GM18951 (cell line): ENCODE results near the gene MGAT4C.

Experiments used
- POLR2A ChIP-seq: IDR thresholded peaks from 4 replicates; pipeline ENCODE4 v1.6.1; 2011; ENCODE audit warnings: mild to moderate bottlenecking; ENCODE audit not compliant: insufficient read length, insufficient read depth; ENCODE audit errors: extremely low read depth
- in situ Hi-C: fragments of 300-500 bp; cut with MboI; formaldehyde crosslinking; loops from one replicate; pipeline ENCODE4 v1.12.0; 2022; ENCODE audit warnings: low sequenced_read_pairs, mixed read lengths, inconsistent platforms; ENCODE audit not compliant: unreplicated experiment

MGAT4C gene

DNA sequence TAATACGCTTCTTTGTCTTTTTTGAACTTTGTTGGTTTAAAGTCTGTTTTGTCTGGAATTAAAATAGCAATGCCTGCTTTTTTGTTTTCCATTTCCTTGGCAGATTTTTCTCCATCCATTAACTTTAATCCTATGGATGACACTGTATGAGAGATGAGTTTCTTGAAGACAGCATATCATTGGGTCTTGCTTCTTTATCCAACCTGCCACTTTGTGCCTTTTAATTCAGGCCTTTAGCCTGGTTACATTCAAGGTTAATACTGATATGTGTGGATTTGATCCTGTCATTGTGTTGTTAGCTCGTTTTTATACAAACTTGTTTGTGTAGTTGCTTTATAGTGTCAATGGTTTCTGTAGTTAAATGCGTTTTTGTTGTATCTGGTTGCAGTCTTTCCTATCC, 214.1 kb downstream of the MGAT4C start:
- TF ChIP-seq POLR2A, result no peak
- in situ Hi-C loops, result no loop called here

DNA sequence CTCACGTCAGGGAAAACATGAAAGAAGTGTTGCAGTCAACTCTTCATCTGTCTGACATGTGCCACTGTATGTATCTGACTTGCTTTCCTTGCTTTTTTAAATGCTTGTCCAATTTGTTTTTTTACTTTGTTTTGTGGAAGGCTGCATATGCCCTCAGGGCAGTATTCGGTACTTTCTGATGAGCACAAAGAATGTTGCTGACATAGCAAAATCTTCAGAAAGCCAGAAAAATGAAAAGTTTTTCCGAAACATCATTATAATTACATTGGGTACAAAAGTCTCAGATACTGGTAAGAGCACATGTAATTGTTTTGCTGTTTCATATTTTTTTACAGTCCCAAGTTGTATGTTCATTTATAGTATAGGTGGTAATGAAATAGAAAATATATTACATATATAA, 237.8 kb downstream of the MGAT4C start:
- in situ Hi-C loops, result no loop called here
- no peak for TF ChIP-seq POLR2A

DNA sequence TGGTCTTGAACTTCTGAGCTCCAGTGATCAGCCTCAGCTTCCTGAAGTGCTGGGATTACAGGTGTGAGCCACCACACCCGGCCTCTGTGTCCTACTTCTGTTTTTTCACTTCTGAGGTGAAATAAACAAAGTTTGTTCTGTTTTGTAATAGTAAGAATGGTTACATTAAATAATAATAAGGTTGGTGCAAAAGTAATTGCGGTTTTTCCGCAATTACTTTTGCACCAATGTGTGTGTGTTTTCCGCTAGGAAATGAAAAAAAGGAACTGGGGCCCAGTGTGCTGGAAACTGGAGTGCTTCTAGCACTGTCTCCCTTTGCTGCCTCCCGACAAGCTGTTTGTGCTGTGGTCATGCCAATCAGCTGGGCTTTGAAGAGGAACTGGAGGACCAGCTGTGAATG, 241.2 kb downstream of the MGAT4C start:
- TF ChIP-seq POLR2A, result no peak
- in situ Hi-C loops, result no loop called here

DNA sequence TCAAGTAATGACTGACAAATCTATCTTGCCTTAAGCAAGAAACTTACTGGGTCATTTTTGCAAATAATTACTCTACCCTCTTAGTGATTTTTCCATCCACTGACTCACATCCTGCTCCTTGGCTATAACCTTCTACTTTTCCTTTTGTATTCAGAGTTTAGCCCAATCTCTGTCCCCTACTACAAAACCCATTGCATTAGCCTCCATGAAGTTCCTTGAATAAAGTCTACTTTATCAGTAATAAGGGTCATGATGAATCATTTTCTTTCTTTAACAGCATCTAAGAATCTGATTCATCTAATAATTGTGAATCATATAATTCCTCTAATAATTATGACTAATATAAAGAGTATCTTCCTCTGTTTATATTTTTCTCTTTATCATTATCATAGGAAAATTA, 249.5 kb downstream of the MGAT4C start:
- in situ Hi-C loops, result no loop called here
- TF ChIP-seq POLR2A, result no peak

DNA sequence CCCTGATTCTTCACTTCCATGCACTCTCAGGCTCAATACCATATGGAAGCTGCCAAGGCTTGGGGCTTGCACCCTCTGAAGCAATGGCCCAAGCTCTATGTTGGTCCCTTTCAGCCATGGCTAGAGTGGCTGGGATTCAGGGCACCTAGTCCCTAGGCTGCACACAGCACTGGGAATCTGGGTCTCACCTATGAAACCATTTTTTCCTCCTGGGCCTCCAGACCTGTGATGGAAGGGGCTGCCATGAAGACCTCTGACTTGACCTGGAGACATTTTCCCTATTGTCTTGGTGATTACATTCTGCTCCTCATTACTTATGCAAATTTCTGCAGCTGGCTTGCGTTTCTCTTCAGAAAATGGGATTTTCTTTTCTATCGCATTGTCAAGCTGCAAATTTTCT, 258.1 kb downstream of the MGAT4C start:
- in situ Hi-C loops, result no loop called here

DNA sequence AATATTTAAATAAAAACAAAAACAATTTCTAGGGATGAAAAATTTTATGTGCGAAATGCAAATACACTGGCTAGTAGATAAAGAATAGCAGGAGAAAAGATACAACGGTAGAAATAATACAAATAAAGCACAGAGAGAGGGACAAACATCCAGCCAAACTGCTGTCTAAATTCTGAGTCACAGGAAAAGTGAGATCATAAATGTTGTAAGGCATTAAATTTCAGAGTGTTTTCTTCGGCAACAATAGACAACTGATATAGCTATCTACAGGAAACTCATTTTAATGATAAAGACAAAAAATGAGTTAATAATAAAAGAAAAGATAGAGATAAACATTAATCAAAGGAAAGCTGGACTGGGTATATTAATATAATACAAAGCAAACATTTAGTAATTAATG, 259.9 kb downstream of the MGAT4C start:
- no peak for TF ChIP-seq POLR2A
- in situ Hi-C loops, result no loop called here

More for the DNA sequence above, 258.1 kb downstream of the MGAT4C start:
- no peak for TF ChIP-seq POLR2A

DNA sequence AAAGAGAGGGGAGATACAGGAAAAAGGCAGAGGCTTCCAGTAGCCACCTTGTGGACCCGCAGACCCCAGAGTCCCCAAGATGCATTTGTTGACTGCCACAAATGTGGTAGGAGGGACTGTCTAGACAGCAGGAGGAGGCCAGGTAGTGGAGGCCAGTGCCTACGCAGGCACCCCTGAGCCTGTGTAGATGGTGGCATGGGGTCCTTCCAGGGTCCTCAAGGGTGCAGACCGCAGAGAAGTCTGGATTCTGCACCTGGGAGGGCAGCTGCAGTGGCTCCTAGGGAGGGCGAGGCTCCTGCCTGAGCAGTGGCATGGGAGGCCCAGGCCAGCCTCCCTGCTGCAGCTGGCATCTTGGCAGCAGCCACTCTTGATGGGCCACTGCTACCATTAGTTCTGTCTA, 262.4 kb downstream of the MGAT4C start:
- in situ Hi-C loops, result no loop called here
- TF ChIP-seq POLR2A, result no peak

DNA sequence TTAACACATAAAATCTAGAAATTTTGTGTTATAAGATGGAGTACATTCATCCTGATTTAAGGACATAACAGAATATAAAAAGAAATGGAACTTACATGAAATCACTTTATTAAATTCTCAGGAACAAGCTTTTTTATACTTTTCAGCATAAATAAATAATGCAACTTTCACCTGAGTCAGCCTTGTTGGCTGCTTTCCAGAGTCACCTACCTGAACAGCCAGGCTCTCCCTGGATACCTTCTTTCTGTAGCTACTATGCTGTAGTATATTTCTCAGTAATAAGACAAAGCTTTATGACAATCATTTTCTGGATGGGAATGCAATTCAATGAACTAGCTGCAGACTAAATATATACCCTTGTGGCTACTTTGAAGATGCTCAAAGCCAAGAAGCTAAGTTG, 270.2 kb downstream of the MGAT4C start:
- TF ChIP-seq POLR2A, result no peak
- in situ Hi-C loops, result no loop called here

DNA sequence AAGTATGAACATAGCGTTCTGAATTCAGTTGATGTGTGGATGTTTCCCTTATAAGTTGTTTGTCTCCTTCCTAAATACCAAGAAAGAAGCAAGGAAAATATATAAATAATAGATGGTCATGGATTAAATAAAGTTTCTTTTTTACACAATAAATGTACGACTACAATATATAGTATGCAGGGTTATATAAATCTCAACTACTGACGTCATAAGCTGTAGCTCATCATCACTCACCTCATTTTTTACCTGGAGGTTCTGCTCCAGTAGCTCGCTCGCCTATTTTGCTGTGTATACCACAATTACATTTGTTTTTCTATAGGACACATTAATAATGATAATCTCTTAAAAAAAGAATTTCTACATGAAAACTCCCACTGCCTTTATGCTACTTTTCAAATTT, 272.6 kb downstream of the MGAT4C start:
- in situ Hi-C loops, result no loop called here
- no peak for TF ChIP-seq POLR2A

DNA sequence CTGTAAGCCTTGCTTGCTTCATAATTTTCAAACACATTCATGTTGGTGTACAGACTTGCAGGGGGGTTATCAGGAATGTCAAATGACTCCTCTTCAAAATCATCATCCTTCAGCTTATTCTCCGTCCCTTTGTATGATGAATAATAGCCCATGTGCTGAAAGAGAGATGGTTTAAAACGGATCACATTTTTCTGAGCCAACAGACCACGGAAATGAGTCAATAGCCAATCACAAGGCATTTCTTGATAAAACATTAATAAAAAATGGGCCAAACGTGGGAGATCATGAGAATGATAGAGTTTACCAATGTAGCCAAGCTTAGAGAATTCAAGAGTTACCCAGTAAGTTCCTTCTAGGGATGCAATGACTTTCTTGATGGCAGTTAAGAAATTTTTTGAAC, 276.6 kb downstream of the MGAT4C start:
- no peak for TF ChIP-seq POLR2A
- in situ Hi-C loops, result no loop called here

DNA sequence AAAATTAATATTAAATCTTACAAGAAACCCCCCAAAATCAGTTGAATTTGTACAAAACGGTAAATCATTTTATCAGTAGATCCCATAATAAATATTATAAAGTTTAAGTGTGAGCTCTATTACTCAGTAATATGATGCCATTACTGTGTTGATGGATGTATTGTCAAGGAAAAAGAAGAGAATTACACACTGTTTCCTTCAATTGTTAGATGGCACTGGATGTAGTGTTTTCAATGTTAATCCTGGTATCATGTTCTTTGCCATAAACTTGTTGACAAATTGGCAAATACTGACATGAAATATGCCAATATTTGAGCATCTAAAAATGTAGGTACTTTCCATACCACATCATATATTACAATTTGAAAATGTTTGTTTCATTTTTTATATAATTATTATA, 280.5 kb downstream of the MGAT4C start:
- TF ChIP-seq POLR2A, result no peak
- in situ Hi-C loops, result no loop called here

DNA sequence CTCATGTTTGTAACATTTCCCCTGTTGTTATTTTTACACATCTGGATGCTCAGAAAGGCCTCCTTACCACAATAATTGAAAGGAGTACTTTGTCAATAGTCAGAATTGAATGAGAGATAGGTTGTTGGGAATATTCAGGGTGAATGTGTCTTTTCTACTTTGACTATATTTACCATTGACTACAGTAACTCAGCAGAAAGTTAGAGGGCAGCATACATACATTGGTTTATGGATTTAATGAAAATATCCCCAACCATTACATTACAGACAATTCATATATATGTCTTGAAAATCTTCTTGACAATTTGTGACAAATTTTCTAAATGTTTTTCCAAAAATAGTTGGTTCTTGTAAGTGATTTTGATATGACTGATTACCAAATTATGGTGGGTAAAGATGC, 284.4 kb downstream of the MGAT4C start:
- in situ Hi-C loops, result no loop called here
- TF ChIP-seq POLR2A, result no peak

DNA sequence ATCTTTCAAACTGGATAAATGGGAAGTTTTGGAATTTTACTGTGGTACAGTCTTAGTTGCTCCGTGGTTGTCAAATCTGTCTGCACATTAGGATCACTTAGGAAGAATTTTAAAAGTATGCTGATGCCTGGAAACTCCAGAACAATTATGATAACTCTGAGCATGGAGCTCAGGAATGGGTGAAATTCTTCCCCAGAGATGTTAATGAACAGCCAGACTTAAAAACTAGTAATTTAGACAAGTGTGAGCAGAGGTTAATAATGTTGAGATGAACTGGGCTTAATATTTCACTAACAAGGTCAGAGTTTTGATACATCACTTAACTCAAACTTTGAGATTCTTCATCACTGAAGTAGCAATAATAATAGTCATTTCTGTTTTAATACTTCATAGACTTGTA, 287.6 kb downstream of the MGAT4C start:
- in situ Hi-C loops, result no loop called here
- TF ChIP-seq POLR2A, result no peak

DNA sequence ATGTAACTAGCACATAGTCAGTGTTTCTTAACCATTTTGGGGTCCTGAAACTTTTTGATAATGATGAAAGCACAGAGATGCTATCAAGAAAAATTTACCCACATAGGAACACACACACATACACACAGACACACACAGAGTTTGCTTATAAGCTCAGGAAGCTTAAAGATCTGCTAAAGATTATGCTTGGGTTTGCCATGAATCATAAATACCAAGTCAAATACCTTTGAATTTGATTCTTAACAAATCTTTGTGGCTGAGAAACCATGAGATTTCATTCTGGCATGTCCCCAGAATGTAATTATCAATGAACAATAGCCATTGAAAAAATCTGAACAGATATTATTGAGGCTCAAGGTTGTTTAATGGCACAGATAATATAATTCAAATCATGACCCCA, 292.9 kb downstream of the MGAT4C start:
- no peak for TF ChIP-seq POLR2A
- in situ Hi-C loops, result no loop called here

DNA sequence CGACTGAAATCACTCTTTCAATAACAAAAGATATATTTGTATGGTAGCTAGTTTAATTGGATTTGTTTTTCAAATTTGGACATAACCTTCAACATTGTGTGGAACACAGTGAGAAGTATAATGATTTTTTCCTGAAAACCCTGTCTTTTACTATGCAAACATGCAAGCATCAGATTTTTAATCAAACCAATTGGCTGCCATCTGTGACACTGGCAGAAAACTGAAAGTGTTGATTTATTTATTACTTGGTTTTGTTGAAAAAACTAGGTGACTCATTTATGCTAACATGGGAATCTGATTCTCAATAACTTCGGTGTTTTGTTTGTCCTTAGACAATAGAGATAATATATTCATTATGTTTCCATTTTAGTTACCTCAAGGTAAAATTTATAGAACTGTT, 300.1 kb downstream of the MGAT4C start:
- in situ Hi-C loops, result no loop called here
- no peak for TF ChIP-seq POLR2A
